Measurements from ENCODE around the gene DGCR8.

The DGCR8 gene

GRCh38 chr22:20043057-20043996 is 36.7 kb upstream of the DGCR8 start:
- Histone ChIP-seq H3K27ac (ENCODE audit: low read depth, low read length) (no peak overlapping the region), H3K27me3 (ENCODE audit: control insufficient read depth, low read length) (no peaks in the 10 kb centered on the region), H3F3A (ENCODE audit: control insufficient read depth, insufficient read depth) (no peaks in the 10 kb centered on the region), H3K9me3 (ENCODE audit: control insufficient read depth, insufficient read depth, low read length) (no peaks in the 10 kb centered on the region), H3K4me3 (ENCODE audit: low read length) (no peak overlapping the region), H3K36me3 (ENCODE audit: control insufficient read depth, low read length) (peaks cover 17% of the 10 kb centered on the region; the same call in 1 of the 2 replicates), H3K9me2 (replicated peaks; ENCODE audit: control insufficient read depth, low read length) (no peaks in the 10 kb centered on the region), H3K4me2 (ENCODE audit: low read length) (no peak overlapping the region), H4K20me1 (ENCODE audit: control insufficient read depth, insufficient read depth, low read depth, low read length) (no peaks in the 10 kb centered on the region), H3K4me1 (ENCODE audit: control insufficient read depth, low read length) (peaks cover 1% of the 10 kb centered on the region; the same call in 1 of the 2 replicates), H3K79me2 (ENCODE audit: control insufficient read depth, low read length) (no peaks in the 10 kb centered on the region)
- no peak for TF ChIP-seq CTCF (IDR thresholded peaks at IDR 0.05; ENCODE audit: low read depth, low read length, poor library complexity, severe bottlenecking)
- TF ChIP-seq EZH2phosphoT487 (IDR thresholded peaks at IDR 0.05; ENCODE audit: borderline replicate concordance, low read length) = no peak

GRCh38 chr22:20043997-20044342 is 36.1 kb upstream of the DGCR8 start:
- no peak overlapping the region for H3K4me2 ChIP-seq (ENCODE audit: low read length)
- no peaks in the 10 kb centered on the region for H3K9me2 ChIP-seq (replicated peaks; ENCODE audit: control insufficient read depth, low read length)

GRCh38 chr22:20044495-20045151 is 35.4 kb upstream of the DGCR8 start:
- no peaks in the 10 kb centered on the region for H3K79me2 ChIP-seq (ENCODE audit: control insufficient read depth, low read length)
- no peaks in the 10 kb centered on the region for H3K27me3 ChIP-seq (ENCODE audit: control insufficient read depth, low read length)
- H3K4me2 ChIP-seq (ENCODE audit: low read length) = no peak overlapping the region
- H3K27ac ChIP-seq (ENCODE audit: low read depth, low read length) = no peak overlapping the region
- no peaks in the 10 kb centered on the region for H4K20me1 ChIP-seq (ENCODE audit: control insufficient read depth, insufficient read depth, low read depth, low read length)
- H3K9me3 ChIP-seq (ENCODE audit: control insufficient read depth, insufficient read depth, low read length) = no peaks in the 10 kb centered on the region
- no peak overlapping the region for H3K4me3 ChIP-seq (ENCODE audit: low read length)
- no peaks in the 10 kb centered on the region for H3F3A ChIP-seq (ENCODE audit: control insufficient read depth, insufficient read depth)
- H3K4me1 ChIP-seq (ENCODE audit: control insufficient read depth, low read length) = no peaks in the 10 kb centered on the region
- H3K36me3 ChIP-seq (ENCODE audit: control insufficient read depth, low read length) = peaks cover 15% of the 10 kb centered on the region; the same call in 1 of the 2 replicates
- no peaks in the 10 kb centered on the region for H3K9me2 ChIP-seq (replicated peaks; ENCODE audit: control insufficient read depth, low read length)
- no peak for TF ChIP-seq CTCF (IDR thresholded peaks at IDR 0.05; ENCODE audit: low read depth, low read length, poor library complexity, severe bottlenecking)
- no peak for TF ChIP-seq EZH2phosphoT487 (IDR thresholded peaks at IDR 0.05; ENCODE audit: borderline replicate concordance, low read length)

More at GRCh38 chr22:20043997-20044342, 36.1 kb upstream of the DGCR8 start:
- no peaks in the 10 kb centered on the region for H3F3A ChIP-seq (ENCODE audit: control insufficient read depth, insufficient read depth)
- no peaks in the 10 kb centered on the region for H3K4me1 ChIP-seq (ENCODE audit: control insufficient read depth, low read length)
- H3K4me3 ChIP-seq (ENCODE audit: low read length) = no peak overlapping the region
- H3K36me3 ChIP-seq (ENCODE audit: control insufficient read depth, low read length) = peaks cover 15% of the 10 kb centered on the region; the same call in 1 of the 2 replicates
- H3K9me3 ChIP-seq (ENCODE audit: control insufficient read depth, insufficient read depth, low read length) = no peaks in the 10 kb centered on the region
- no peaks in the 10 kb centered on the region for H3K79me2 ChIP-seq (ENCODE audit: control insufficient read depth, low read length)
- no peak overlapping the region for H3K27ac ChIP-seq (ENCODE audit: low read depth, low read length)
- no peaks in the 10 kb centered on the region for H4K20me1 ChIP-seq (ENCODE audit: control insufficient read depth, insufficient read depth, low read depth, low read length)
- TF ChIP-seq EZH2phosphoT487 (IDR thresholded peaks at IDR 0.05; ENCODE audit: borderline replicate concordance, low read length) = no peak
- no peak for TF ChIP-seq CTCF (IDR thresholded peaks at IDR 0.05; ENCODE audit: low read depth, low read length, poor library complexity, severe bottlenecking)
- H3K27me3 ChIP-seq (ENCODE audit: control insufficient read depth, low read length) = no peaks in the 10 kb centered on the region

All from DOHH2 (cell line).